ENCODE results near the gene ISX. TPM values are rescaled to one million over a fixed set of nuclear protein-coding genes. Genes with fewer than 3 reads are reported as not detected.
"Not testable (repeated sequence)": the region's sequence is repeated elsewhere in the genome, so short reads cannot be mapped to it uniquely, and the experiment has no call there.

ISX gene
- total and polyA plus RNA-seq, 9 of the 15 experiments (the other 6 are each of a cell fraction or from before 2014, with no cell fraction given) = 0.03 to 0.36 (median 0.07) TPM

DNA sequence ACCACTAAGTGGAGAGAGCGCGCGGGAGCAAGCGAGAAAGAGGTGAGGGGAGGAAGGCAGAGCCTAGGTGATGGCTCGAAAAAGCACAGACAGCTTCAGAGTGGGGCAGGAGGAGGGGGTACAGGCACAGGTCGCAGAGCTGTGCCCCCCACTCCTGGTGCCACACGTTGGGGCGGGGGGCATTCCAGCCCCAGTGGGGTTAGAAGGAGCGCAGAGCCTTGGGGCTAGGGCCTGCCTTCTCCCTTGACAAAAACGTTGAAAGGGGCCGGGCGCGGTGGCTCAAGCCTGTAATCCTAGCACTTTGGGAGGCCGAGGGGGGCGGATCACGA lies 41.6 kb upstream of the ISX start (continued):
- TF ChIP-seq NFE2L1 (tag; IDR thresholded peaks at IDR 0.05; ENCODE audit: borderline replicate concordance, low read depth) (no peak), ETS2 (tag; IDR thresholded peaks at IDR 0.05; ENCODE audit: borderline replicate concordance, poor library complexity, severe bottlenecking) (no peak), POLR2H (tag; IDR thresholded peaks at IDR 0.05; ENCODE audit: low read depth) (no peak), FOS (IDR thresholded peaks at IDR 0.05; ENCODE audit: extremely low read depth, insufficient read length) (no peak), CSDE1 (IDR thresholded peaks at IDR 0.05) (no peak), MYBL2 (IDR thresholded peaks at IDR 0.05; ENCODE audit: low read depth) (no peak), MYBL2 (CRISPR knock-in tag; IDR thresholded peaks at IDR 0.05; ENCODE audit: borderline replicate concordance) (no peak)

DNA sequence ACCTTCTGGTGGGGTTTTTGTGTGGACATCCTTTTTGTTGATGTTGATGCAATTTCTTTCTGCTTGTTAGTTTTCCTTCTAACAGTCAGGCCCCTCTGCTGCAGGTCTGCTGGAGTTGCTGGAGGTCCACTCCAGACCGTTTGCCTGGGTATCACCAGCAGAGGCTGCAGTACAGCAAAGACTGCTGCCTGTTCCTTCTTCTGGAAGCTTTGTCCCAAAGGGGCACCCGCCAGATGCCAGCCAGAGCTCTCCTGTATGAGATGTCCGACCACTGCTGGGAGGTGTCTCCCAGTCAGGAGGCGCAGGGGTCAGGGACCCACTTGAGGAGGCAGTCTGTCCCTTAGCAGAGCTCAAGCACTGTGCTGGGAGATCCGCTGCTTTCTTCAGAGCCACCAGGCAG lies 35.8 kb upstream of the ISX start:
- H3K9me1 ChIP-seq (ENCODE audit: control insufficient read depth, insufficient read depth, low read length); H3K79me2 ChIP-seq (ENCODE audit: control insufficient read depth, insufficient read depth, low read length); H3K9me3 ChIP-seq (replicated peaks; ENCODE audit: control insufficient read depth, insufficient read depth, low read depth, low read length); FAIRE-seq; H4K20me1 ChIP-seq (replicated peaks; ENCODE audit: control insufficient read depth, insufficient read depth, low read length); POLR2A ChIA-PET; H3K4me2 ChIP-seq (ENCODE audit: insufficient read depth, low read length); H2AFZ ChIP-seq (ENCODE audit: low read depth, low read length); H3K4me1 ChIP-seq (replicated peaks in 1 of 2; ENCODE audit: control insufficient read depth in 2 of 2, insufficient read depth in 2 of 2, low read length in 2 of 2); H3K27ac ChIP-seq (ENCODE audit: extremely low read depth, low read depth, low read length); ATAC-seq; CTCF ChIA-PET (ENCODE audit: low intra/inter-chr PET ratio); H3K36me3 ChIP-seq (ENCODE audit: control insufficient read depth, insufficient read depth, low read length); H3K27me3 ChIP-seq (ENCODE audit: control insufficient read depth in 2 of 2, insufficient read depth in 2 of 2, low read length in 2 of 2); BruUV-seq (replicated peaks); intact Hi-C loops (cut with micrococcal nuclease); in situ Hi-C loops (cut with MboI); H3K4me3 ChIP-seq; DNase-seq (ENCODE audit: extremely low read depth in 1 of 4, low spot score in 3 of 4); H3K9ac ChIP-seq (ENCODE audit: insufficient read depth in 1 of 2, low read depth in 2 of 2, low read length in 2 of 2): not testable (repeated sequence)
- 34% methylated on average over 4 of the region's 5 CpGs for WGBS (ENCODE audit: insufficient coverage, low coverage, missing lambda C conversion rate)
